ENCODE measurements around the gene NUP214. TPM values are rescaled to one million over a fixed set of nuclear protein-coding genes. Genes with fewer than 3 reads are reported as not detected.

NUP214 gene
- 10 to 100 TPM; 64.7 to 90.8 (median 74.0) TPM for total RNA-seq

DNA sequence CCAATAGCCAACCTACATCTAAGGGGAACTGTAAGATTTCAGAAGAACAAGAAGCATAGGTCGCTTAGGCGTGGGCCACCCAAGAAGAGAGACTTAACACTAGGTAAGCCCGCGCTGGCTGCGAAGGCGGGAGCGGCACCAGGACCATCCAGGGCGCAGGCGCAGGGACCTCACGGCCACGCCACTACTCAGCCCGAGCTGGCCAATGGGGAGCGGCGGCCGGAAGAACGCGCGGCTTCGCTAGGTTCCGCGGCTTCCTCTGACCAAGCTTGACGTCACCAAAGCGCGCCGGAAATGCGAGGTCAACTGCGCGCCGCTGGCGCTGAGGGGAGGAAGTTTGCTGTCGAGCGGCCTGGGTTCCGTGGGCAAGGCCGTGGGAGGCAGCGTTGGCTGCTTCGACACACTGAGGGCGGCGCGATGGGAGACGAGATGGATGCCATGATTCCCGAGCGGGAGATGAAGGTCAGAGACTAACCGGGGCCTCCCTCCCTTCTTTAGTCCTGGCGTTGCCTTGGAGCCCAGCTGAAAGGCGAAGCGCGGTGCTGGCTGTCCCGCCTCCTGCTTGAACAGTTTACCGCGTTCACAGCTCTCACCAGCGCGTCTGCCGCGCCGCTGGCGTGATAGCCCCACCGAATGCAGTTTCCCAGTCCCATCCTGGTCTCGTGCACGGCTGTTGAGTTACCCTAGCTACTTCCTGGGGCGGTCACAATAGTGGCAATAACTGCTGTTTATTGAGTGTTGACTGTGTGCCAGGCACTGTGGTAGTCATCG, at the start of gene NUP214:
NUP214 (plus strand) TSS at position 299 of the 771 bp plus-strand sequence; CDS start at position 418, 119 bp downstream.
- TF ChIP-seq, protein P1, sequence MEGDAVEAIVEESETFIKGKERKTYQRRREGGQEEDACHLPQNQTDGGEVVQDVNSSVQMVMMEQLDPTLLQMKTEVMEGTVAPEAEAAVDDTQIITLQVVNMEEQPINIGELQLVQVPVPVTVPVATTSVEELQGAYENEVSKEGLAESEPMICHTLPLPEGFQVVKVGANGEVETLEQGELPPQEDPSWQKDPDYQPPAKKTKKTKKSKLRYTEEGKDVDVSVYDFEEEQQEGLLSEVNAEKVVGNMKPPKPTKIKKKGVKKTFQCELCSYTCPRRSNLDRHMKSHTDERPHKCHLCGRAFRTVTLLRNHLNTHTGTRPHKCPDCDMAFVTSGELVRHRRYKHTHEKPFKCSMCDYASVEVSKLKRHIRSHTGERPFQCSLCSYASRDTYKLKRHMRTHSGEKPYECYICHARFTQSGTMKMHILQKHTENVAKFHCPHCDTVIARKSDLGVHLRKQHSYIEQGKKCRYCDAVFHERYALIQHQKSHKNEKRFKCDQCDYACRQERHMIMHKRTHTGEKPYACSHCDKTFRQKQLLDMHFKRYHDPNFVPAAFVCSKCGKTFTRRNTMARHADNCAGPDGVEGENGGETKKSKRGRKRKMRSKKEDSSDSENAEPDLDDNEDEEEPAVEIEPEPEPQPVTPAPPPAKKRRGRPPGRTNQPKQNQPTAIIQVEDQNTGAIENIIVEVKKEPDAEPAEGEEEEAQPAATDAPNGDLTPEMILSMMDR (IDR thresholded peaks at IDR 0.05; ENCODE audit: low read depth): no peak

DNA sequence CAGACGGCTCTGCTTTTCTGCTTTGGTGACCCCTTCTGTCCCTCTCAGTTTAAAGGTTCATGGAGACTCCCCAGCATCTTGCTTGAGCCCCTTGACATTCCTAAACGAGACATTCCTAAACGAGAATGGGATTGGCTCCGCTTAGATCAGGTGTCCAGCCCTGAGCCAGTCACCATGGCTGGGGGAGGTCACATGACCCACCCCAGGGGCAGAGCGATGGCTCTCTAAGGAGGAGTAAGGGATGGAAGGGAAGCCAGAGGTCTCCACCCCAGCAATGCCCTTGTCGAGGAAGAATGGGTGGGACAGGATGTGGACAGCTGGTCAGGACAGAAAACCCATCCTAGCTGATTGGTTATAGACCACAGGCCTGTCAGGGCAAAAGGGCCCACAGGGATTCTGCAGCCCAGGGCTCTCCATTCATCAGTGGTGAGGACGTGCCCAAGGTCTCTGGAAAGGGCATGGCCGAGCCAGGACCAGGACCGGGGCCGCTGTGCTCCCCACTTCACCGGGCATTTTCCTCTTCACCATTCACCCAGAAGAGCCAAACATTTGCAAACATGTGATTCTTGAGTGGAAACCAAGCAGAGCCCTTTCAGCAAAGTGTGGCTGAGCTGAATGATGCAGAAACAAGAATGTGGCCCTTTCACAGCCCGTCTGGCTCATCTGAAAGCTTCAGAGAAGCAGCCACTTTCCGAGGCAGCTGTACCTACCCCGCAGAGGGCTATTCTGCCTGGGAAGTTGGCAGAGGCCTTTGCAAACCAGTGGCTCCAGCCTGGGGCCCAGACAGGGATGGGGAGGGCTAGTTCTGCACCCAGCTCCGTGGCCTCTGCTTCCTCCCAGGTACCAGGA, 48.8 kb upstream of the NUP214 start:
- TF ChIP-seq, protein P1 (IDR thresholded peaks at IDR 0.05; ENCODE audit: low read depth): no peak

DNA sequence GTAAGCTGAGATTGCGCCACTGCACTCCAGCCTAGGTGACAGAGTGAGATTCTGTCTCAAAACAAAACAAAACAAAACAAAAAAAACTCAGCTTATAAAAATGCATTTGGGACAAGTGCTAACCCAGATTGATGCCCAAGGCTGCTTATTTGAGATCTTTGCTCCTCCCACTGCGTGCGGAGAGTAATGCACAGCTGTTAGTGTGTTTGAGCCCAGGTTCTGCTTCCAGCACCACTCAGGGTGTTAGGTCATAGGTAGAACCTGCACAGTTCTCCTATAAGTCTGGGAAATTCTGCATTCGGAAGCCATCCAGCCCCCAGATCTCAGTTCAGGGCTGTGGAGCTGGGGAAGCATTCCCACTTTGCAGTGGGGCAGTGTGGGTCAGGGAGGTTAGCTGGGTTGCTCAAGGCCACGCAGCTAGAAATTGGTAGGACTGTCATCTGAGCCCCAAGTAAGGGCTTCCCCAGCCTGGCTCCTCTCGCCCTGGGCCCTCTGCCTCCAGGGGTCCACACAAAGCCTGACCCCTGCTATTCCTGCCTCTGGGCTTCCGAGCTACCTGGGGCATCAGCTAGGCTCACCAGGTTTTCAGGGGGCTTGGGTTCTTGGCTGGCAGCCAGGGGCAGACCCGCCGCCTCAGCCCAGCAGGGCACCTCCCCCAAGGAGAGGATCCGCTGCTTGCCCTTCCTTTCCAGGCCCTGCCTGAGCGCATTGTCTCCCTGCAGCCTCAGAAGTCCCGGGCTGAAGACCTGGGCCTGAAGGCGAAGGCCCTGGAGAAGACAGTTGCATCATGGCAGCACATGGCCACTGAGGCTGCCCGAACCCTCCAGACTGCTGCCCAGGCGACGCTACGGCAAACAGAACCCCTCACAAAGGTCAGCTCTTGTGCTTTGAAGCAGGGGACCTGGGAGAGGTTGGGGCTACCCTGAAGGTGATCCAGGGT, 46.7 kb upstream of the NUP214 start:
- TF ChIP-seq, protein P1 (IDR thresholded peaks at IDR 0.05; ENCODE audit: low read depth): no peak

DNA sequence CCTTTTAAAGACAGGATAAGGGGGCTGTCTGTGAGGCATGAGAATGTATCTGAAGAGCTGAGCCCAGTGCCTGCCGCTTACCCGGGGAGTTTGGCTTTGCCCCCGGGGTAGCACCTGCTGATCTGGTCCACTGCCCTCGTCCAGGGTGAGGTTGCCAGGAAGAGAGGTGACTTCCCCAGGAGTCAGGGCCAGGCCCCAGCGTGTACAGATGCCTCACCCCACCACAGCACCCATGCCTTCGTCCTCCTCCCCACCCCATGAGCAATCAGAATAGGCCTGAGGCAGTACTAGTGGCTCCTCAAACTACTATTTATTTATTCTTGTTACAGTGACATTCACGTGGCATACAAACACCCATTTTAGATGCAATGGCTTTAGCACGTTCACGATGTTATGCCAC, 44.8 kb upstream of the NUP214 start:
- TF ChIP-seq, protein P1 (IDR thresholded peaks at IDR 0.05; ENCODE audit: low read depth): no peak

DNA sequence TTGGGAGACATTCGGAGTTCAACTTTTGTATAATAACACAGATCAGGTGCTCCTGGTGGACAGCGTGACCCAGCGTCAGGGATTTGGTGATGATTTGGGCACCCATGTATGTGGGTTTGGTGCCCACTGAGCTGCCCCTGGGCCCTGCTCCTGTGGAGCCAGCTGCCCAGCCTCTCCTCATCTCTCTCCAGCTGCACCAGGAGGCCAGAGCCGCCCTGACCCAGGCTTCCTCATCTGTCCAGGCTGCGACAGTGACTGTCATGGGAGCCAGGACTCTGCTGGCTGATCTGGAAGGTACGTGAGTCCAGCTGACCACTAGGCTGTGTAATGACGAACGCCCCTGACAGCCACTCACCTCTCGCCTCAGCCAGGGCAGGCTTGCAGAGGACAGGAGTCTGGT, 43.5 kb upstream of the NUP214 start:
- TF ChIP-seq, protein P1 (IDR thresholded peaks at IDR 0.05; ENCODE audit: low read depth): no peak

DNA sequence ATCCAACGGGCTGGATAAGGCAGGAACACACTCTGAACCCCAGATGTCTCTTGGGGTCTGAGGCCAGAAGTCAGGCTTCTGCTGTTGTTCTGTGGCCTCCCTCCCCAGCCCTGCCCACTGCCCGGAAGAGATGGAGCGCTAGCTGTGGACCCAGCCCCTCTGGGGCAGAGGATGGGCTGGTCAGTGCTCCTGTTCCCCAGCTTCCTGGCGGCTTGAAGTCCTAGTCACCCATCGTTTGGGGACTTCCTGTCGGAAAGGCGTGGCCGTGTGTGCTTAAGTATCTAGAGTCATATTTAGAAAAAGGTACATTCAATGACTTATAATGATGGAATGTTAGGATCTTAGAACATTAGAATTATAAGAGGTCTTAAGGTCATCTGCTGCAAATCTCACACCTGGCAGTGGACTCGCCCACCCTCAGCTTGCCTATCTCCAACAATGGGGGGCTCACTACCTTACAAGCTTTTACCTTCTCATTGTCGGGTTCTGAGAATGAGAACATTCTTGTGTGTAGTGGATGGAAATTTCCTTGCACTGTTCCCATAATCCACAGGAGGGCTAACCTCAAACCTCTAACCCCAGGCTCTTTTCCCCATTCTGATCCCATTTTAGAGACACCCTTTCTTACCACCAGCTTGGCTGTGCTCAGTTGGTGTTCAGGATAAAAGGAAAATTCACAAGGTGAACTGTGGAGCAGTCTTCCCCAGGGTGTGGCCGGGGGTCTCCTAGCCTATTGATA, 42.4 kb upstream of the NUP214 start:
- TF ChIP-seq, protein P1 (IDR thresholded peaks at IDR 0.05; ENCODE audit: low read depth): no peak

All from subcutaneous adipose tissue (tissue), 4 donors.